Endodermal cell (in vitro differentiated cells): ENCODE measurements around the gene CD33. TPM values are rescaled to one million over a fixed set of nuclear protein-coding genes. Genes with fewer than 3 reads are reported as not detected.
A peak's percentile ranks its signal among the peaks of the same experiment; 100 is the strongest.

Experiments used
- DNase-seq: peaks from one replicate; pipeline ENCODE4 v3.0.0-alpha.2; 2017
- H3K27ac ChIP-seq: 2 replicates; pipeline ENCODE4 v1.5.1; 2013; ENCODE audit warnings: mild to moderate bottlenecking, low read depth, low read length, moderate library complexity
- H3K27me3 ChIP-seq: 2 replicates; pipeline ENCODE4 v1.6.1; 2013; ENCODE audit warnings: mild to moderate bottlenecking, low read length, moderate library complexity; ENCODE audit not compliant: insufficient read depth, control insufficient read depth, poor library complexity, severe bottlenecking
- H3K36me3 ChIP-seq: 2 replicates; pipeline ENCODE4 v1.7.0; 2013; ENCODE audit warnings: mild to moderate bottlenecking, low read length, moderate library complexity; ENCODE audit not compliant: control insufficient read depth, insufficient read depth
- H3K4me1 ChIP-seq: one replicate; pipeline ENCODE4 v1.7.0; 2013; ENCODE audit warnings: low read length; ENCODE audit not compliant: control insufficient read depth, insufficient read depth
- H3K4me3 ChIP-seq: 2 replicates; pipeline ENCODE4 v1.5.1; 2013; ENCODE audit warnings: mild to moderate bottlenecking, low read length, moderate library complexity
- H3K9ac ChIP-seq: 2 replicates; pipeline ENCODE4 v1.6.1; 2013; ENCODE audit warnings: mild to moderate bottlenecking, low read length, moderate library complexity; ENCODE audit not compliant: poor library complexity, severe bottlenecking; ENCODE audit errors: extremely low read depth
- H3K9me3 ChIP-seq: 2 replicates; pipeline ENCODE4 v1.6.1; 2013; ENCODE audit warnings: mild to moderate bottlenecking, low read length, moderate library complexity; ENCODE audit not compliant: control insufficient read depth
- H3K27ac Mint-ChIP-seq: 2 replicates; pipeline ENCODE4 v1.8.0; 2020; ENCODE audit warnings: mixed read lengths
- H3K27me3 Mint-ChIP-seq: 2 replicates; pipeline ENCODE4 v1.8.0; 2021; ENCODE audit warnings: mild to moderate bottlenecking, mixed read lengths; ENCODE audit not compliant: insufficient read depth
- H3K36me3 Mint-ChIP-seq: 2 replicates; pipeline ENCODE4 v1.8.0; 2020; ENCODE audit warnings: low read depth, mixed read lengths
- H3K4me1 Mint-ChIP-seq: 2 replicates; pipeline ENCODE4 v1.8.0; 2020; ENCODE audit warnings: mixed read lengths
- H3K4me3 Mint-ChIP-seq: 2 replicates; pipeline ENCODE4 v1.8.0; 2020; ENCODE audit warnings: mild to moderate bottlenecking, moderate library complexity, mixed read lengths
- H3K9me3 Mint-ChIP-seq: 2 replicates; pipeline ENCODE4 v1.8.0; 2020; ENCODE audit warnings: mild to moderate bottlenecking, mixed read lengths
- CTCF ChIP-seq: fragments of 200-600 bp; sonication (generic); conservative IDR thresholded peaks from 2 replicates; pipeline ENCODE4 v1.5.0; 2021; ENCODE audit warnings: antibody characterized with exemption, mild to moderate bottlenecking
- WGBS, 2 experiments: methylation state at CpG; one replicate each; pipeline versions ENCODE4 v1.1.5 to v1.1.7; 2013; ENCODE audit warnings: missing lambda C conversion rate in 2 of 2, mixed read lengths in 1 of 2; ENCODE audit not compliant: insufficient coverage in 1 of 2, insufficient read length in 1 of 2; 5-methylcytosine and 5-hydroxymethylcytosine counted together
- total RNA-seq, 2 donors: library from RNA; stranded (reverse); fragmentation: NEBNext Ultra II Directional in 1 of 2; extraction: Animal tissue kit (Norgen Biotek cat#: 25700) in 1 of 2; gene quantifications; 2 replicates in 1 of 2; 3 replicates in 1 of 2; pipeline ENCODE4 v1.2.1, GENCODE V29; 2021

The CD33 gene
- total RNA-seq, 2 donors from 2014 or later, result not detected

GRCh38 chr19:51219971-51220370 lies 4.9 kb upstream of the CD33 start:
- Mint-ChIP-seq H3K36me3 (no peaks in the 10 kb centered on the region), H3K4me3 (no peak overlapping the region), H3K4me1 (peaks cover 6% of the 10 kb centered on the region), H3K27me3 (peaks cover 29% of the 10 kb centered on the region), H3K9me3 (peaks cover 22% of the 10 kb centered on the region), H3K27ac (no peak overlapping the region)
- no peak overlapping the region for H3K4me3 ChIP-seq
- no peaks in the 10 kb centered on the region for H3K4me1 ChIP-seq
- peaks cover 28% of the 10 kb centered on the region for H3K9me3 ChIP-seq
- TF ChIP-seq CTCF, result no peak
- DNase-seq, result no peak
- H3K36me3 ChIP-seq, result no peaks in the 10 kb centered on the region
- H3K9ac ChIP-seq, result no peak overlapping the region
- WGBS, 2 experiments, result 75 to 100% methylated on average over 1 of the region's 1 CpG
- H3K27me3 ChIP-seq, result no peaks in the 10 kb centered on the region
- no peak overlapping the region for H3K27ac ChIP-seq

DNA sequence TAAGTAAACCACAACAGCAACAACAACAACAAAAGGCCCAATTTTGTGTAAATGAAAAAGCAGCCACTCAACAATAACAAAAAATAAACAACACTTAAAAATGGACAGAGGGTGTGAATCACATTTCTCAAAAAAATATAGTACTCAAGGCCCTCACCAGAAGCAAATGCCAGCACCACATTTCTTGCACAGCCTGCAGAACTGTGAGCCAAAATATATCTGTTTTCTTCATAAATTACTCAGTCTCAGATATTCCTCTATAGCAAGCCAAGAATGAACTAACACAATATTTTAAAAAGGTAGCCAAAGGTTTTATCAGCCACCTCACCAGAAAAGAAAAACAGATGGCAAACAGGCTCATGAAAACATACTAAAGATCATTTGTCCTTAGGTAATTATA lies 3.9 kb upstream of the CD33 start:
- DNase-seq, result no peak
- Histone ChIP-seq H3K4me1 (no peaks in the 10 kb centered on the region), H3K27me3 (no peaks in the 10 kb centered on the region), H3K4me3 (no peak overlapping the region), H3K9me3 (peaks cover 28% of the 10 kb centered on the region), H3K36me3 (no peaks in the 10 kb centered on the region), H3K27ac (no peak overlapping the region), H3K9ac (no peak overlapping the region)
- Mint-ChIP-seq H3K4me3 (no peak overlapping the region), H3K9me3 (peaks cover 15% of the 10 kb centered on the region), H3K27me3 (peaks cover 23% of the 10 kb centered on the region), H3K36me3 (no peaks in the 10 kb centered on the region), H3K27ac (no peak overlapping the region), H3K4me1 (peaks cover 6% of the 10 kb centered on the region)
- TF ChIP-seq CTCF, result no peak

GRCh38 chr19:51224163-51224641 lies 678 bp upstream of the CD33 start:
- Mint-ChIP-seq H3K36me3 (no peaks in the 10 kb centered on the region), H3K4me3 (no peak overlapping the region), H3K9me3 (peaks cover 13% of the 10 kb centered on the region), H3K27ac (no peak overlapping the region), H3K27me3 (peaks cover 29% of the 10 kb centered on the region), H3K4me1 (peaks cover 6% of the 10 kb centered on the region)
- no peaks in the 10 kb centered on the region for H3K27me3 ChIP-seq
- peaks cover 23% of the 10 kb centered on the region for H3K9me3 ChIP-seq
- no peaks in the 10 kb centered on the region for H3K4me1 ChIP-seq
- peak overlapping the region; percentile 9 for H3K4me3 ChIP-seq
- no peak for TF ChIP-seq CTCF
- WGBS, 2 experiments, result 83 to 91% methylated on average over 2 to 3 of the region's 3 CpGs
- DNase-seq, result no peak
- no peak overlapping the region for H3K9ac ChIP-seq
- no peak overlapping the region for H3K27ac ChIP-seq
- no peaks in the 10 kb centered on the region for H3K36me3 ChIP-seq
